Measurements from ENCODE around the gene MC1R.

DNA sequence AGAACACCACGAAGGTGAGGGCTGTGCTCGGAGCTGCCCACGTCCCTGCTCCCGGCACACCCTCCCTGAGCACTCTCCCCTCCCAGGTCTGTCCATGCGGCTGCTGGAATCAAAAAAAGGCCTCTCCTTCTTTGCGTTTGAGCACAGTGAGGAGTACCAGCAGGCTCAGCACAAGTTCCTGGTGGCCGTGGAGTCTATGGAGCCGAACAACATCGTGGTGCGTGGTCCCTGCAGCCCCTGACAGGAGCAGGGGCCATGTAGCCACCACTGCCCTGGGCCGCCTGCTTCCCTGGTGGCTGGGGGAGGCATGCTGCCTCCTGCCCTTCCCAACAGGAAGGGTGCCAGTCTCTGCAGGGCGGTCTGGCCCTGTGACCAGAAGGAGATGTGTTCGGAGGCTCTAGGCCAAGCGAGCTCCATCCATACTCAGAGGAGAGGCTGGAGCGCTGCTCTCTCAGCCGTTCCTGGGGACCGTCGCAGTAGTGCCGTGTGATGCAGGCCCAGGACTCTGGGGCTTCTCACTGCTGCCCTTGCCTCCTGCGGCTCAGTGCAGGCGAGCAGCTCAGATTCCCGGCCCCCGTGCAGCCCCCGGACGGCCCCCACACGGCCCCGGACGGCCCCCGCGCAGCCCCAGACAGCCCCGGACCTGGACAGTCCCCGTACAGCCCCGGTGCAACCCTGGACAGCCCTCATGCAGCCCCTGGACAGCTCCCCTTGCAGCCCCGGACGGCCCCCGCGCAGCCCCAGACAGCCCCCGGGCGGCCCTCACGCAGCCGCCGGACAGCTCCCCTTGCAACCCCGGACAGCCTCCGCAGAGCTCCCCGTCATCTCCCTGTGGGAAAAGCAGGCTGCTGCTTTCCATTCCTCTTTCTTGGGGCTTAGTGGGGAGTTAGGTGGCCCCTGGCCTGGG lies 24.8 kb upstream of the MC1R start:
- TF ChIP-seq, protein P1, sequence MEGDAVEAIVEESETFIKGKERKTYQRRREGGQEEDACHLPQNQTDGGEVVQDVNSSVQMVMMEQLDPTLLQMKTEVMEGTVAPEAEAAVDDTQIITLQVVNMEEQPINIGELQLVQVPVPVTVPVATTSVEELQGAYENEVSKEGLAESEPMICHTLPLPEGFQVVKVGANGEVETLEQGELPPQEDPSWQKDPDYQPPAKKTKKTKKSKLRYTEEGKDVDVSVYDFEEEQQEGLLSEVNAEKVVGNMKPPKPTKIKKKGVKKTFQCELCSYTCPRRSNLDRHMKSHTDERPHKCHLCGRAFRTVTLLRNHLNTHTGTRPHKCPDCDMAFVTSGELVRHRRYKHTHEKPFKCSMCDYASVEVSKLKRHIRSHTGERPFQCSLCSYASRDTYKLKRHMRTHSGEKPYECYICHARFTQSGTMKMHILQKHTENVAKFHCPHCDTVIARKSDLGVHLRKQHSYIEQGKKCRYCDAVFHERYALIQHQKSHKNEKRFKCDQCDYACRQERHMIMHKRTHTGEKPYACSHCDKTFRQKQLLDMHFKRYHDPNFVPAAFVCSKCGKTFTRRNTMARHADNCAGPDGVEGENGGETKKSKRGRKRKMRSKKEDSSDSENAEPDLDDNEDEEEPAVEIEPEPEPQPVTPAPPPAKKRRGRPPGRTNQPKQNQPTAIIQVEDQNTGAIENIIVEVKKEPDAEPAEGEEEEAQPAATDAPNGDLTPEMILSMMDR (conservative IDR thresholded peaks at IDR 0.05; ENCODE audit: low read depth, low read length), result no peak
- TF ChIP-seq MAFK (IDR thresholded peaks at IDR 0.05; ENCODE audit: low read depth, low read length), result no peak
- TF ChIP-seq POLR2A (IDR thresholded peaks at IDR 0.05; ENCODE audit: low read depth, low read length), result no peak
- TF ChIP-seq CHD1 (IDR thresholded peaks at IDR 0.05; ENCODE audit: low read depth, low read length), result no peak
- TF ChIP-seq, protein P2, sequence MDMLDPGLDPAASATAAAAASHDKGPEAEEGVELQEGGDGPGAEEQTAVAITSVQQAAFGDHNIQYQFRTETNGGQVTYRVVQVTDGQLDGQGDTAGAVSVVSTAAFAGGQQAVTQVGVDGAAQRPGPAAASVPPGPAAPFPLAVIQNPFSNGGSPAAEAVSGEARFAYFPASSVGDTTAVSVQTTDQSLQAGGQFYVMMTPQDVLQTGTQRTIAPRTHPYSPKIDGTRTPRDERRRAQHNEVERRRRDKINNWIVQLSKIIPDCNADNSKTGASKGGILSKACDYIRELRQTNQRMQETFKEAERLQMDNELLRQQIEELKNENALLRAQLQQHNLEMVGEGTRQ (IDR thresholded peaks at IDR 0.05; ENCODE audit: low read depth, low read length), result no peak
- no peak for TF ChIP-seq CEBPB (IDR thresholded peaks at IDR 0.05; ENCODE audit: low read depth, low read length)
- TF ChIP-seq RFX5 (IDR thresholded peaks at IDR 0.05; ENCODE audit: low read depth, low read length), result no peak
- TF ChIP-seq RAD21 (IDR thresholded peaks at IDR 0.05; ENCODE audit: low read length), result no peak
- TF ChIP-seq SMC3 (IDR thresholded peaks at IDR 0.05; ENCODE audit: low read depth, low read length), result no peak
- TF ChIP-seq, protein P3, sequence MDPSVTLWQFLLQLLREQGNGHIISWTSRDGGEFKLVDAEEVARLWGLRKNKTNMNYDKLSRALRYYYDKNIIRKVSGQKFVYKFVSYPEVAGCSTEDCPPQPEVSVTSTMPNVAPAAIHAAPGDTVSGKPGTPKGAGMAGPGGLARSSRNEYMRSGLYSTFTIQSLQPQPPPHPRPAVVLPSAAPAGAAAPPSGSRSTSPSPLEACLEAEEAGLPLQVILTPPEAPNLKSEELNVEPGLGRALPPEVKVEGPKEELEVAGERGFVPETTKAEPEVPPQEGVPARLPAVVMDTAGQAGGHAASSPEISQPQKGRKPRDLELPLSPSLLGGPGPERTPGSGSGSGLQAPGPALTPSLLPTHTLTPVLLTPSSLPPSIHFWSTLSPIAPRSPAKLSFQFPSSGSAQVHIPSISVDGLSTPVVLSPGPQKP (IDR thresholded peaks at IDR 0.05; ENCODE audit: borderline replicate concordance, low read depth, low read length), result no peak
- no peak for TF ChIP-seq NFE2L2 (IDR thresholded peaks at IDR 0.05; ENCODE audit: low read depth, low read length)
- no peak for TF ChIP-seq RCOR1 (IDR thresholded peaks at IDR 0.05; ENCODE audit: insufficient replicate concordance, low read length)

Measured in IMR-90 (cell line).